ENCODE results near the gene RPIA.

DNA sequence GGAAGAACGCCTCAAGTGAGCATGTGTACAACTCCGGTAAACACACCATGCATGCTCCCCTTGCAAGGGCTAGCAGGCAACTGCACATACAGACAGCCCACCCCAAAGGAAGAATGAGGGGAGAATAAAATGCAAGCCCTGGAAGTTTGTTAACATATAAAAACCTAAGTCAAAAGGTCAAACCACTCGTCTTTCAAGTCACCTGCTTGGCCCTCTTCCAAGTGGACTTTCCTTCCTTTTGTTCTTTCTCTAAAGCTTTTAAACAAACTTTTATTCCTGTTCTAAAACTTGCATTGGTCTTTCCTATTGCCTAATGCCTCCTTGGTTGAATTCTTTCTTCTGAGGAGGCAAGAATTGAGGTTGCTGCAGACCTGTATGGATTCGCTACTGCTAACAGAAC lies 5.2 kb upstream of the RPIA start:
- no peak for TF ChIP-seq CTCF (IDR thresholded peaks at IDR 0.05; ENCODE audit: low read length)
- no peak for TF ChIP-seq EZH2 (IDR thresholded peaks at IDR 0.05; ENCODE audit: borderline replicate concordance, low read length)

Measured in OCI-LY1 (cell line).